H9 (cell line): Measurements from ENCODE around the gene LKAAEAR1. TPM values are rescaled to one million over a fixed set of nuclear protein-coding genes. Genes with fewer than 3 reads are reported as not detected.

Source experiments
- DNase-seq: peaks from one replicate; pipeline ENCODE4 v3.0.0-alpha.2; 2017
- H2AFZ ChIP-seq: one replicate; pipeline ENCODE4 v1.6.1; 2013; ENCODE audit warnings: mild to moderate bottlenecking, low read length, control low read depth, moderate library complexity
- H2AK5ac ChIP-seq: 2 replicates; pipeline ENCODE4 v1.6.1; 2013; ENCODE audit warnings: low read length, control low read depth, mixed read lengths; ENCODE audit not compliant: insufficient read length
- H2BK120ac ChIP-seq: one replicate; pipeline ENCODE4 v1.6.1; 2013; ENCODE audit warnings: low read depth, mild to moderate bottlenecking, low read length, control low read depth, inconsistent platforms; ENCODE audit not compliant: poor library complexity, severe bottlenecking
- H2BK12ac ChIP-seq: 2 replicates; pipeline ENCODE4 v1.6.1; 2013; ENCODE audit warnings: low read length, control low read depth, mixed read lengths, low read depth; ENCODE audit not compliant: insufficient read length
- H2BK15ac ChIP-seq: 2 replicates; pipeline ENCODE4 v1.6.1; 2013; ENCODE audit warnings: low read depth, low read length, control low read depth
- H2BK20ac ChIP-seq: one replicate; pipeline ENCODE4 v1.6.1; 2013; ENCODE audit warnings: low read depth, mild to moderate bottlenecking, low read length, control low read depth, inconsistent platforms; ENCODE audit not compliant: poor library complexity, severe bottlenecking
- H2BK5ac ChIP-seq: 2 replicates; pipeline ENCODE4 v1.6.1; 2013; ENCODE audit warnings: low read length, control low read depth, mixed read lengths; ENCODE audit not compliant: insufficient read length
- H3K14ac ChIP-seq: 2 replicates; pipeline ENCODE4 v1.6.1; 2013; ENCODE audit warnings: low read length, control low read depth; ENCODE audit not compliant: insufficient read depth
- H3K18ac ChIP-seq: 2 replicates; pipeline ENCODE4 v1.6.1; 2013; ENCODE audit warnings: low read depth, mild to moderate bottlenecking, mixed read lengths, low read length, control low read depth; ENCODE audit not compliant: insufficient read length
- H3K23ac ChIP-seq: 2 replicates; pipeline ENCODE4 v1.6.1; 2013; ENCODE audit warnings: low read length, control low read depth, mixed read lengths, low read depth; ENCODE audit not compliant: insufficient read length
- H3K23me2 ChIP-seq: 2 replicates; pipeline ENCODE4 v1.6.1; 2013; ENCODE audit warnings: low read depth, mild to moderate bottlenecking, mixed read lengths, low read length, control low read depth; ENCODE audit not compliant: insufficient read length, poor library complexity, severe bottlenecking
- H3K27ac ChIP-seq: 2 replicates; pipeline ENCODE4 v1.5.1; 2013; ENCODE audit warnings: low read length, control low read depth, mixed read lengths, low read depth; ENCODE audit not compliant: insufficient read length
- H3K27me3 ChIP-seq: 2 replicates; pipeline ENCODE4 v1.6.1; 2013; ENCODE audit warnings: low read length, control low read depth, inconsistent platforms; ENCODE audit not compliant: insufficient read depth
- H3K4ac ChIP-seq: 2 replicates; pipeline ENCODE4 v1.6.1; 2013; ENCODE audit warnings: low read depth, mild to moderate bottlenecking, control low read depth, inconsistent platforms, low read length, moderate library complexity
- H3K4me1 ChIP-seq: 2 replicates; pipeline ENCODE4 v1.6.1; 2013; ENCODE audit warnings: low read length, control low read depth, inconsistent platforms; ENCODE audit not compliant: insufficient read depth
- H3K4me2 ChIP-seq: 2 replicates; pipeline ENCODE4 v1.6.1; 2013; ENCODE audit warnings: low read length, control low read depth, mixed read lengths; ENCODE audit not compliant: insufficient read length, insufficient read depth
- H3K56ac ChIP-seq: 2 replicates; pipeline ENCODE4 v1.6.1; 2013; ENCODE audit warnings: low read depth, mild to moderate bottlenecking, mixed read lengths, low read length, control low read depth; ENCODE audit not compliant: insufficient read length
- H3K79me1 ChIP-seq: 2 replicates; pipeline ENCODE4 v1.6.1; 2013; ENCODE audit warnings: low read depth, mild to moderate bottlenecking, moderate library complexity, low read length, control low read depth, inconsistent platforms; ENCODE audit not compliant: insufficient read depth, poor library complexity, severe bottlenecking
- H3K79me2 ChIP-seq: 2 replicates; pipeline ENCODE4 v1.6.1; 2013; ENCODE audit warnings: low read length, control low read depth, inconsistent platforms; ENCODE audit not compliant: insufficient read depth
- H3K9ac ChIP-seq: 2 replicates; pipeline ENCODE4 v1.6.1; 2013; ENCODE audit warnings: low read length, control low read depth, mixed read lengths; ENCODE audit not compliant: insufficient read length; ENCODE audit errors: extremely low read depth
- H3K9me3 ChIP-seq: one replicate; pipeline ENCODE4 v1.6.1; 2013; ENCODE audit warnings: low read depth, low read length, inconsistent platforms; ENCODE audit not compliant: control insufficient read depth
- H3T11ph ChIP-seq: one replicate; pipeline ENCODE4 v1.6.1; 2013; ENCODE audit warnings: mild to moderate bottlenecking, low read length, control low read depth, inconsistent platforms
- H4K20me1 ChIP-seq: one replicate; pipeline ENCODE4 v1.6.1; 2013; ENCODE audit not compliant: control insufficient read depth, insufficient read length, insufficient read depth
- H4K5ac ChIP-seq: 2 replicates; pipeline ENCODE4 v1.6.1; 2013; ENCODE audit warnings: low read depth, mild to moderate bottlenecking, mixed read lengths, low read length, control low read depth; ENCODE audit not compliant: insufficient read length
- H4K8ac ChIP-seq: replicated peaks from 2 replicates; pipeline ENCODE4 v1.6.1; 2013; ENCODE audit warnings: low read length, control low read depth, mixed read lengths, low read depth; ENCODE audit not compliant: insufficient read length
- H4K91ac ChIP-seq: 2 replicates; pipeline ENCODE4 v1.6.1; 2013; ENCODE audit warnings: low read depth, mild to moderate bottlenecking, moderate library complexity, mixed read lengths, low read length, control low read depth; ENCODE audit not compliant: insufficient read length
- H3K27ac Mint-ChIP-seq, 3 experiments: 2 replicates in 2 of 3; 3 replicates in 1 of 3; pipeline ENCODE4 v1.8.0; 2020 to 2021; ENCODE audit warnings: mixed read lengths in 3 of 3, mild to moderate bottlenecking in 1 of 3, moderate library complexity in 1 of 3
- H3K27me3 Mint-ChIP-seq: 2 replicates; pipeline ENCODE4 v1.8.0; 2021; ENCODE audit warnings: low read depth, mild to moderate bottlenecking, moderate library complexity, mixed read lengths
- H3K36me3 Mint-ChIP-seq, 3 experiments: 2 replicates in 2 of 3; 3 replicates in 1 of 3; pipeline ENCODE4 v1.8.0; 2020 to 2021; ENCODE audit warnings: low read depth in 3 of 3, mixed read lengths in 3 of 3; ENCODE audit not compliant: insufficient read depth in 1 of 3
- H3K4me1 Mint-ChIP-seq, 2 experiments: 2 replicates each; pipeline ENCODE4 v1.8.0; 2020; ENCODE audit warnings: mixed read lengths in 2 of 2
- H3K4me3 Mint-ChIP-seq, 2 experiments: 2 replicates in 1 of 2; 3 replicates in 1 of 2; pipeline ENCODE4 v1.8.0; 2020 to 2021; ENCODE audit warnings: mild to moderate bottlenecking in 2 of 2, mixed read lengths in 2 of 2, moderate library complexity in 1 of 2
- H3K9me3 Mint-ChIP-seq, 2 experiments: 2 replicates in 1 of 2; 3 replicates in 1 of 2; pipeline ENCODE4 v1.8.0; 2020; ENCODE audit warnings: mild to moderate bottlenecking in 2 of 2, mixed read lengths in 2 of 2, moderate library complexity in 1 of 2
- CTCF ChIP-seq: fragments of 200-600 bp; sonication (generic); conservative IDR thresholded peaks from 3 replicates; pipeline ENCODE4 v1.8.0; 2021; ENCODE audit warnings: antibody characterized with exemption, mild to moderate bottlenecking
- WGBS: extraction: QIAGEN DNeasy Blood & Tissue Kit; methylation state at CpG from one replicate; pipeline ENCODE4 v1.1.7; 2013; ENCODE audit warnings: missing lambda C conversion rate, low lambda C conversion rate, mixed read lengths; ENCODE audit not compliant: insufficient read length; ENCODE audit errors: extremely low coverage; 5-methylcytosine and 5-hydroxymethylcytosine counted together
- total RNA-seq: library from RNA; stranded (reverse); gene quantifications from 2 replicates; pipeline ENCODE4 v1.2.1, GENCODE V29; 2021

The LKAAEAR1 gene
- total RNA-seq, 1 experiment from 2014 or later: 0.39 TPM

DNA sequence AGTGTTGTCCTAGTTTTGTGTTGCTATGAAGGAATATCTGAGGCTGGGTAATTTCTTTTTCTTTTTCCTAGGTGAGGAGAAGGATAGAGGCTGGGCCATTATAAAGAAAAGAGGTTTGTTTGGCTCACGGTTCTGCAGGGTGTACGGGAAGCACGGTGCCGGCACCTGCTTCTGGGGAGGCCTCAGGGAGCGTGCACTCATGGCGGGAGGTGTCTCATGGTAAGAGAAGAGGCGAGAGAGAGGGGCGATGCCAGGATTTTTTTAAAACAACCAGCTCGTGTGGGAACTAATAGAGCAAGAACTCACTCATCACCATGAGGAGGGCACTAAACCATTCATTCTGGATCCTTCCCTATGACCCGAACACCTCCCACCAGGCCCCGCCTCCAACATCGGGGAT, 37.4 kb upstream of the LKAAEAR1 start:
- no CpG with 5 or more reads among the region's 12 CpGs for WGBS
- no peak overlapping the region for H4K5ac ChIP-seq
- no peak overlapping the region for H3K23ac ChIP-seq
- DNase-seq: no peak
- H3K9ac ChIP-seq: no peak overlapping the region
- H3K27me3 Mint-ChIP-seq: peaks cover 38% of the 10 kb centered on the region
- no peaks in the 10 kb centered on the region; the same call in 1 of the 2 replicates for H3K27me3 ChIP-seq
- no peak overlapping the region for H3K4me2 ChIP-seq
- no peak overlapping the region; a peak in 1 of 7 replicates for H3K27ac Mint-ChIP-seq
- H4K91ac ChIP-seq: no peak overlapping the region
- no peak for TF ChIP-seq CTCF
- peaks cover 0 to 1% (median 0%) of the 10 kb centered on the region in 3 experiments; a peak in 1 of 7 replicates for H3K36me3 Mint-ChIP-seq
- H3K79me1 ChIP-seq: no peaks in the 10 kb centered on the region
- H2BK5ac ChIP-seq: no peak overlapping the region
- H3T11ph ChIP-seq: no peak overlapping the region
- H2BK12ac ChIP-seq: no peak overlapping the region
- H3K9me3 Mint-ChIP-seq: peaks cover 3 to 4% of the 10 kb centered on the region in 2 experiments; a peak in 4 of 5 replicates
- no peak overlapping the region for H3K18ac ChIP-seq
- H3K9me3 ChIP-seq: no peaks in the 10 kb centered on the region
- no peaks in the 10 kb centered on the region for H3K23me2 ChIP-seq
- no peak overlapping the region for H2BK120ac ChIP-seq
- H2AFZ ChIP-seq: no peak overlapping the region
- H3K4me3 Mint-ChIP-seq: no peak overlapping the region
- no peaks in the 10 kb centered on the region for H3K79me2 ChIP-seq
- H4K20me1 ChIP-seq: no peaks in the 10 kb centered on the region
- H3K4ac ChIP-seq: no peak overlapping the region
- no peaks in the 10 kb centered on the region for H3K4me1 ChIP-seq
- H3K4me1 Mint-ChIP-seq: peaks cover 4 to 5% of the 10 kb centered on the region in 2 experiments; a peak in 3 of 4 replicates
- H2BK20ac ChIP-seq: no peak overlapping the region
- H4K8ac ChIP-seq: no peak overlapping the region
- H2BK15ac ChIP-seq: no peak overlapping the region
- no peak overlapping the region for H2AK5ac ChIP-seq
- no peak overlapping the region for H3K14ac ChIP-seq
- no peak overlapping the region for H3K56ac ChIP-seq
- H3K27ac ChIP-seq: no peak overlapping the region
